Activated CD8-positive, alpha-beta memory T cell treated with anti-CD3 and anti-CD28 coated beads, Interleukin-2, amount 50 U/mL, for 1 hour (primary cell): ENCODE measurements around the gene SMYD1.

Experiments used
- DNase-seq: peaks from one replicate; pipeline ENCODE4 v3.0.0-alpha.2; 2020; ENCODE audit errors: extremely low read depth

SMYD1 gene

DNA sequence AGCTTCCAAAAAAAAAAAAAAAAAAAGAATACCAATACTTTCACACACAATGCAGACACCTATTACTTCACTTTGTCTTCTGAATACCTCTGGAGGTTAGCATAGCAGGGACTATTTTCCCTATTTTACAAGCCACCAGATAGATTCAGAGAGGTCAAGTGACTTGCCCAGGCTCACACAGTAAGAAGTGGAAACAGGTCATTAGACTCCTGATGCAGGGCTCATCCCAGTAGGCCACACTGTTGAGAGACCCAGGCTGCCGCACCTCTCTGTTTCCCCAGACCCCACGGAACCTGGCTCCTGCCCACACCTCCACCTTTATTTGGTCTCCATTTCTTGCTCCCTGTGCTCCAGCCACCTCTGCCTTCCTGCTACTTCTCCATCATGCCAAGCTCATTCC lies 19.4 kb downstream of the SMYD1 start:
- no peak for DNase-seq

DNA sequence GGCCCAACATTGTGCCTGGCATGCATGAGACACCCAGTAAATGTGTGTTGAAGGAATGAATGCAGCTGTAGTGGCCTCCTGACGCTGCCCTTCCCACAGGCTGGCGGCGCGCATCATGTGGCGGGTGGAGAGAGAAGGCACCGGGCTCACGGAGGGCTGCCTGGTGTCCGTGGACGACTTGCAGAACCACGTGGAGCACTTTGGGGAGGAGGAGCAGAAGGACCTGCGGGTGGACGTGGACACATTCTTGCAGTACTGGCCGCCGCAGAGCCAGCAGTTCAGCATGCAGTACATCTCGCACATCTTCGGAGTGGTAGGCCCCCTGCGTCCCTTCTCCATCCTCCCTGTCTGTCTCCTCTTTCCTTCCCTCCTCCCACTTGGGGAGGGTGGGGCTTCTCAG lies 20.1 kb downstream of the SMYD1 start:
- no peak for DNase-seq

DNA sequence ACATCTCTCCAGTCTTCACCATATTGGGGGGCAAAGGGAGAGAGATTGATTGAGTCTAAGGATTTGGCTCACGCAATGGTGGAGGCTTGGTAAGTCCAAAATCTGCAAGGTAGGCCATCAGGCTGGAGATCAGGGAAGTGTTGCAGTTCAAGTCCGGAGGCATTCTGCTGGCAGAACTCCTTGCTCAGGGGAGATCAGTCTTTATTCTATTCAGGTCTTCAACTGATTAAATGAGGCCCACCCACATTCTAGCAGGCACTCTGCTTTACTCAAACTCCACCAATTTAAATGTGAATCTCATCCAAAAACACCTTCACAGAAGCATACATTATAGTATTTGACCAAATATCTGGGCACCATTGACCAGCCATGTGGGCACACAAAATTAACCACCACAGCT lies 21.4 kb downstream of the SMYD1 start:
- DNase-seq, result no peak

DNA sequence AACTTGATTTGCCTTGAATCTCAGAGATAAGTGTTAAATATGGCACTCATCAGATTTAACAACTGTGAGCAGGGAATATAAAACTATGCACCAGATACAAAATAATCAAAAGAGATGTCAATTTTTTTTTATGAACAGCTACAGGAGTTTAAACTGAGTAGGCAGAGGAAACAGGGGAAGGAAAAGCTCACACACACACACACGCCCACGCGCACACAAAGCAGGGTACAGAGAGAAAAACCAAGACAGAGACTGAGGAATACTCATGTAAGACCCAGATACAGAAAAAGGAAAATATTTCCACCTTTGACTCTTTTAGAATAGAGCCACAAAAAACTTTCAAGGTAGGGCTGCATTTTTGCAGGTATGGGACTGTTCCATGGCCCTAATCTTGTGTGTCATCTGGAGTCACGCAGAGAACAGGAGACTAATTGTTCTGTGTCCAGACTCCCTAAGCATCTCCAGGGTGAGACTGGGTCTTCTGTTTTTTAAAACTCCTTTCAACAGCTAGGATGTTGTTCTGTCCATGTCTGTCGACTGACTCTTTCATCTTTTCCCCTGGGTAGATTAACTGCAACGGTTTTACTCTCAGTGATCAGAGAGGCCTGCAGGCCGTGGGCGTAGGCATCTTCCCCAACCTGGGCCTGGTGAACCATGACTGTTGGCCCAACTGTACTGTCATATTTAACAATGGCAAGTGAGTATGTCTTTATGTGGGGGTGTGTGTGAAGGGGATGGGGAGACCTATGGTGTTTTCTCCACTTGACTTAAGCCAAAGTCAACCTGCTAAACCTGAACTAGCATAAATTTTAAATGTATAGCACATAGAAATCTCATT lies 23.0 kb downstream of the SMYD1 start:
- DNase-seq, result peak; percentile 2

DNA sequence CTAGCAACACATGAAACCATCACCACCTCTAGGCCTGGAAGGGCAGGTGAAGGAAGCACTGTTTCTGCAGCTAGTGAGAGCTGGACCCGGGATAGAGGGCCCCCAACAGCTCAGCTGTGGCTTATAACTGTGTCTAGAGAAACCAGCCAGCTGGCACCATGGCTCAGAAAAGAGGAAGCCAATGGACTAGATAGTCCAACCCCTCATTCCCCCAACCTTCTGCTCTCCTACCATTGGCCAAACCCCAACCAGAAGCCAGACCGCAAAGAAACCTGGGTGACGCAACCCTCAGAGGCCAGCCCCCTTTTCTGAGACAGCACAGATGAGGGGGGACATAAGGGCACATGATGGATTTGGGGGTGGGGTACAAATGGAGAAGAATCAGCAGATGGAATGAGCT lies 24.3 kb downstream of the SMYD1 start:
- no peak for DNase-seq

DNA sequence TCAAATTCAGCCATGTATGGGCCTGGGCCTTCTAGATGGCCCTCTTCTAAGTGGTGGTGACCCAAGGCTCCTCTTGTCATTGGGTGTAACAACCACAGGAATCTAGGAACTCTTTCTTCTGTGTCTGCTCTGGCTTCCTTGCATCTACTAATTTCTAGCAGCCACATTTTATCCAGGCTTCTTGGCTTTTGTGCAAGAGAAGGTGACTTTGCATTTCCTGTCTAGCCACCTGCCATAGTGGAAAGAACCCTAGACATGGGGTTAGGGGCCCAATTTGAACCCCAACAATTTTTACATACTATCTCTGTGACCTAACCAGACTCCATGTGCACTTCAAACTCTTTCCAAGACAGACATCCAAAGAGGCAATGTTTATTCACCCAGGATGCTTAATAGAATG lies 25.1 kb downstream of the SMYD1 start:
- DNase-seq, result no peak

DNA sequence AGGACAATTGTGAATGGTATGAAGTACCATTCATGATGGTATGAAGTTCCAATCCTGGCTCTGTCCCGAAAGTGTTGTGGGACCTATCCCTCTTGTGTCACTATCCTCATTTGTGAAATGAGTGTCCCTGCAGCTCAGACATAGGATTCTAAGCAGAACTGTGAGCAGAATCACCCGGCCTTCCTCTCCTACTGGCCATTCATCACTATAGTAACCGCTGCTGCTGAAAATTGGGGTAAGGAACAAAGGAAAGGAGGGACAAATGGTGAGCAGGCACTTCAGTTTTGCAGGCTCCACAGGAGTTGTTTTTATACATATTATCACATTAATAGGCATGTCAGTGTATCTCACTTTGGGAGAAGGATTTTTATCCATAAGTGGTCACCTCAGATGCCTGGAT lies 27.4 kb downstream of the SMYD1 start:
- no peak for DNase-seq

DNA sequence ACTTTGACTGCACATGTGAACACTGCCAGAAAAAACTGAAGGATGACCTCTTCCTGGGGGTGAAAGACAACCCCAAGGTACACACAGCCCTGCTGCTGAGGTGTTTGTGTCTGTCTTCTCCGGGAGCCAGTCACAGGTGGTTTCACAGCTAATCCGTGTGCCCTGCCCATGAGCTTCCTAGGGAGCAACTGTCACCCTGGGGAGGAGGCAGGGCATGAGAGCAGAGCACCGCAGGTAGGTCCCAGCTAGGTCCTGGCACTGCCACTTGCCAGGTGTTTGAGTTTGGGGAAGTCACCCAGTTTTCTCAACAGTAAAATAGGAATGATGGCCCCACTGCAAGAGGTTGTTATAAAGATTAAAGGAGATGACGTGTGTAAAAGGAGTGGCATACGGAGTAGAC lies 29.1 kb downstream of the SMYD1 start:
- no peak for DNase-seq

DNA sequence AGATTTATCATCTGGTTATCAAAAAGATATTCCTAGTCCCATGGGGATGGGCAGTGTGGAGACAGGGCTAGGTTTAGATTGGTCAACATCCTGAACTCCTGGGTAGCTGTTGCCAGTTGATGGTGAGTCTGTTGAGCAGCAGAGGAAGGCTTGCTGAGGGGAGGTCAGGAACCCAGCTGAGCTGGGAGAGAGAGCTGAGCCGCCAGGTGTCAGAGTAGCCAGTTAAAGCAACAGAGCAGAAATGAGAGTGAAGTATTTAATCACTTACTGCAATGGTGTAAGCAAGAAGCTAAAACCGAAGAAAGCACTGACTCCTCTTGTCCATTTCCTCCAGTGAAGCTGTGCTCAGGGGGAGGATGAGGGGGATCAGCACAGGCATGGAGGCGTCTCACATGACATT lies 29.6 kb downstream of the SMYD1 start:
- no peak for DNase-seq

DNA sequence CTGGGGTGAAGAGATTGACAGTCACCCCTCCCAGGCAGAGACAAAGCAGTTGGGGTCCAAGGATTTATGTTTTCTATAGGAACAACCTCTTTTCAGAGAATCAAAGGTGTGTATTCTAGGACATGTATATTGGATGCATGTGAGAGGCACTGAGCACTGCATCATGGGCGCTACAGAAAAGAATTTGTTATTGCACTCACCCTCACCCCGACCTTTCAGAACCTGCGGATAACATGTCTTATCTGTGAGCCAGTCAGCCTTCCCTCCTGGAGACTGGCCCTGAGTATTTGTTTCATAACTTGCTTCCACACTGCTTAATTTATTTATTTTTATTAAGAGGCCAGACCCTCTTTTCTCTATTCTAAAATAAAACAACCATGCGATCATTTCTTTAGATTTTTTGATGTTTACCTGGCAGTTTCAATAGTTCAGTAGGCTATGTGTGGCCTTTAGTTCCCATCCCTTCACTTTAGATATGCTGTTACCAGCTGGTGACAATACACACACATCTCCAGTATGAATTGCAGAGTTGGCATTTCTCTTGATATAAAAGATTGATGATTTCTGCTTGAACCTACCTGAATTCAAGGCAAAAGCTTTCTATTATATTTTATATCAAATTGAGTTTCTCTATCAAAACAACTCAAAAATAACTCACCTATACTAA lies 30.4 kb downstream of the SMYD1 start:
- no peak for DNase-seq

DNA sequence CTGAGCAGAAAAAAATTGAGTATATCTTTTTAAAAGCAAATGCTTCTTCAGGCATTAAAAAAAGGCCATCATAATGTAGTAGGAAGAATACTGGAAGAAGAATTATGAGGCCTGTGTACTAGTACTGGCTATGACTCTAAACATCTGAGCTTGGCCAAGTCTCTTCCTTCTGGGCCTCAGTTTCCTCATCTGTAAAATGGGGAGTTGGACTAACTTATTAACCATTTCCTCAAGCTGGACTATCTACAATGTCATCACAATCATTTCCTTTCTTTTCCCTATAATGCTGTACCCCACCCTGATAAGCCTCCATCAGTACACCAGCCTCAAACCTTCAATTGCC lies 30.9 kb downstream of the SMYD1 start:
- no peak for DNase-seq

DNA sequence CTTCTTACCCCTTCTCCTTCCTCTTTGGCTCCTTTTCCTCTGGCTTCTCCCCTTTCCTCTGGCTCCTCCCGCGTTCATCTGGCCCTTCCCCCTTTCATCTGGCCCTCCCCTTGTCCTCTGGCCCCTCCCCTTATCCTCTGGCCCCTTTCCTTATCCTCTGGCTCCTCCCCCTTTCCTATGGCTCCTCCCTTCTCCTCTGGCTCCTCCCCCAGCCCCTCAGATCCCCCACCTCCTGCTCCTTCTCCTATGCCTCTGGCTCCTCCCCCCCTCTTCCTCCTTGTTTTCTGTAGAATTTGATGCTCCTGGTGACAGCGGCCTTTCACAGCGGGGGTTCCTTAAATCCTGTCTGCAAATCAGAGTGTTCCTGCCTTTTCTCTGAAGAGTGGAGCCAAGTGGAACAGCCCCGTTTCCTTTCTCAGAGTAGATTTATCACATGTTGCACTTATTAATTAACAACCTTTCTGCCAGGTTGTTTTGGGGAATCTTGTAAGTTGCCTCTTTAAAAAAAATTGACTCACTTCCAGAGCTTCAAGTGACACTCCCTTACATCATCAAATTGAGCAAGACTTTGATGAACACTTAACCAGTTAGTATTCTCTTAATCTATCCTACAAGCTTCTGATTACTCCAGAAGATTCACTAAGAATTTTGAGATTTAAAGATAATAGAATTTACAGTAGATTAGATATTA lies 32.3 kb downstream of the SMYD1 start:
- no peak for DNase-seq

DNA sequence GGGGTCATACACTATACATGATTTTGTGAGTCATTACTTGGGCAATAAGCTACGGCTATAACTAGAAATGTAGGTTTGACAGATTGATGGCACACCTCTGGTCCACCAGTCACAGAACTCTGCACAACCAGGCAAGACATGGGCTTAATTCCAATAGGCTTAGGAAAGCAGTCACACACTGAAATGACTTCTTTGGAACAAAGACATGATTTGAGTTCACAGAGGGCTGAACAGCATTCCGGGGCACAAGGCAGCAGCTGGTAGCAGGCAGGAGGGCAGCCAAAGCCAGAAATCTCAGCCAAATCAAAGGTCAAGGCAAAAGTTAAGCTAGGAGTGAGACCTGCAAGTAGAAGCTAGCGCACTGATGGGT lies 32.8 kb downstream of the SMYD1 start:
- no peak for DNase-seq

DNA sequence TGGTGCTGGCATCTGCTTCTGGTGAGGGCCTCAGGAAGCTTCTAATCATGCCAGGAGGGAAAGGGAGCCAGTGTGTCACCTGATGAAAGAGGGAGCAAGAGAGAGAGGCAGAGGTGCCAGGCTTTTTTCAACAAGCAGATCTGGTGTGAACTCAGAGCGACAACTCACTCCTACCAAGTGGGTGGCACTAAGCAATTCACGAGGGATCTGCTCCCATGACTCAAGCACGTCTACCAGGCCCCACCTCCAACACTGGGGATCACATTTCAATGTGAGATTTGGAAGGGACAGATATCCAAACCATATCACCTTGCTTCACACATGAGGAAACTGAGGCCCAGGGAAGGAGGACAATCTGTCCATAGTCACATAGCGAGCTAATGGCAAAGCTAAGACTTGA lies 41.2 kb downstream of the SMYD1 start:
- DNase-seq, result no peak

DNA sequence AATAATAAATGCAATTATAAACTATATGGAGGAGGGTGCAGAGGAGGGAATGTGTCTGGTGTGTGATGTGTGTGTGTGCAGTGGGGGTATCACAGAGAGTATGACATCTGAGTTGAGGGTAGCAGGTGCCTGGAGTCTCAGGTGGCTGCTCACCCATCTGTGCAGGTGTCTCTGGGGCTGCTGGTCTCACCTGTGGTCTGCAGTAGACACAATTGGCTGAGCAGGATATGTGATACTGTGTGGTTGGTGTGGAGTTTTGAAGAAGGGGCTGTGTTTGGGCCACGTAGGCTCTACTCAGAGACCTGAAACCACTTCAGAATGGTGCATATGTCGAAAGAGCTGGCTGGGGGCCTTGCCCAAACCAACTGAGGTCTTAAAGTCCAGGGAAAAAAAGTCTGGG lies 43.2 kb downstream of the SMYD1 start:
- no peak for DNase-seq

DNA sequence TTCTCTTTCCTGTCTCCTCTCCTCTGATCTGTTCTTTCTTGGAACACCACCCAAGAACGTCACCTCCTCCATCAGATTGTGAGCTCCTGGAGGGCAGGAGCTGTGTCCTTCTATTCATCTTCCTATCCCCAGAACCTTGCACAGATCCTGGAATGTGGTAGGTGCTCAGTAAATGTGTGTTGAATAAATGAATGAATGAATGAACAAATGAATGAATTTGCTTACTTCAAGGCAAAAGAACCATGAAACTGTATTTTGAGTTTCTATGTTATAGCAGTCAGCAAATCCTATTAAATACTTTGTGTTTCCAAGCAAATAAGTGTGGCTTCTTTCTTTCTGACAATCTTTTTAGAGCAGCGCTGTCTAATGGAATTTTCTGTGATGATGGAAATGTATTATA lies 45.4 kb downstream of the SMYD1 start:
- no peak for DNase-seq

DNA sequence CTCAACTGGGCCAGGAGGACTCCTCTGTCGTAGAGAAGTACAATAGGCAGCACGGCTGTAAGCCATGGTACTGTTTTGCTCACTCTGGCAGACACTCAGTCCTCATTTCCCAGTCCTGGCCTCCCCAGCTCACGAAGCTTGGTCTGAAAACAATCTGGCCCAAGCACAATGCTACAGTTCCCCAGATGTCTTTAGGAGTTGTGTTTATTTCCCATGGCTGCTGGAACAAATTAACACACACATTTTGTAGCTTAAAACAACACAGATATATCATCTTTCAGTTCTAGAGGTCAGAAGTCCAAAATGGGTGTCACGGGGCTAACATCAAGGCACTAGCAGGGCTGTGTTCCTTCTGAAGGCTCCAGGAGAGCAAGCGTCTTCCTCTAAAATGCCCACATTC lies 47.3 kb downstream of the SMYD1 start:
- DNase-seq, result no peak

DNA sequence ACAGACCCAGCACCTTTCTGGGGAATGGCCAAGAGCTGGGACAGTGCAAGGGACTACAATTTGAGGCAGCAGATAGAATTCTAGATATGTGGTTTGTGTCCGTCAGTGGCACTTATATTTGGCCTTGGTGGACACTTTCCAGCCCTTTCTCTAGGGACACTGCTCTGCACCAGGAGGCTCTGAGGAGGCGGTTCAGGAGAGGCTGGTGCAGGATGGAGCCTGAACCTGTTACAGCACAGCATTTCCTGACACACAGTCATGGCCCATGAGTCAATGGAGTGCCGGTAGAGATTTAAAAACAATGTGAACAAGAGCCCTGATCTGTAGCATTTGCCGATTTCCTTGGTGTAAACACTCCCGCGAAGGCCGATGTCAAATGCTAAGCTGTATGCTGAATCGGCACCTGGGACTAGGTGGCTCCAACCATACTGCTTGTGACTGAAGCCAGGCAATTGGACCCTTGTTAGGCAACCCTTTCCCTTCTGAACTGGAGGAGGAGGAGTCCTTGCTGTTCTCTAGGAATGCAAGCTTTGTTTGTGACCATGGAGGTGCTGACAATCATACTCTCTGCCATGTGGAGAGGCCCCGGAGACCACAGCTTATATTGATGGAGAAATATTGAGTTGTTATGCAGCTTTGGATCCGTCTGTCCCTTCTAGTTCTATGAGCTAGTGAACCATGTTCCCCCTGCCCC lies 48.3 kb downstream of the SMYD1 start:
- no peak for DNase-seq

DNA sequence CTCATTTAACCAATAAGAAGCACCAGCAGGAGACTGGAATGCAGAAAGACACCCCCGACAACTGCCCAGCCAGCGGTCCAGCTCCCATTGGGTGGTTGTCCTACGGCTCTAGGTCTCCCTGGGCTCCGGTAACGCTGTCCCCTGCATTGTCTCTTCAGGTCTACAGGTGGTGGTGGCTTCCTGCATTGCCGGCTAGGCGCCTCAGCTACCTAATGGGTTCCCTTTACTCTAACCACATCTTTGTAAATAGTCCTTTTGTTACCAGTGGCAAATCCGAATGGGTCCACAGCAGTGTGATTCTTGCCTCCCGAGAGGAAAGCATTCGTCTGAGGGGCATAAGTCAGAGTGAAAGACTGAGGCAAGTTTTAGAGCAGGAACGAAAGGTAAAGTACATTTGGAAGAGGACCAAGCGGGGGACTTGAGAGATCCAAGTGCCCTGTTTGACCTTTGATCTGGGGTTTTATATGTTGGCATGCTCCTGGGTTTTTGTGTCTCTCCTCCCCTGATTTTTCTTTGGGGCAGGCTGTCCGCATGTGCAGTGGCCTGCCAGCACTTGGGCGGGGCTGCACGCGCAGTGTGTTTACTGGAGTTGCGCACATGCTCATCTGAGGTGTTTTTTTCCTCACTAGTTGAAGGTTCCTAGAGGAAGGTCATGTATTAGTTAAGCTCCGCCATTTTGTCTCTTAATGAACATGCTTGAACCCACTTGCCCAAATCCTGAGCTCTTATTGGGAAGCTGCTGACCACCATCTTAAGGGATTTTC lies 49.2 kb downstream of the SMYD1 start:
- no peak for DNase-seq

DNA sequence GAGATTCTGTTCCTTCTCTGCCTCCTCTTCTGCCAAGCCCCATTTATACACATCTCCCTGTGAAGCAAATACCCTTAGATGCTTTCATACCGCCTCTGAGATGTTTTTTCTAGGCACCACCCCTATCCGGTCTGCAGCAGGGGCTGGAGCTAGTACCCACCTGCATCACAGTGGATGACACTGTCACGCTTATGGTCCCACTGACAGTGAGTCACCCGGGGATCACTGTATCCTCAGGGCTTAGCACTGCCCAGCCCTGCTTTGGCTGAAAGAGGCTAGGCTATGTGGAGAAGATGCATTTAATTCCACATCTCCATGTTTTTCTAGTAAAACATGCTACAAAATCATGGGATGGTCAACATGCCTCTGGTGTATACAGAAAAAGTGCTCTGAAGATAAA lies 50.3 kb downstream of the SMYD1 start:
- DNase-seq, result no peak

DNA sequence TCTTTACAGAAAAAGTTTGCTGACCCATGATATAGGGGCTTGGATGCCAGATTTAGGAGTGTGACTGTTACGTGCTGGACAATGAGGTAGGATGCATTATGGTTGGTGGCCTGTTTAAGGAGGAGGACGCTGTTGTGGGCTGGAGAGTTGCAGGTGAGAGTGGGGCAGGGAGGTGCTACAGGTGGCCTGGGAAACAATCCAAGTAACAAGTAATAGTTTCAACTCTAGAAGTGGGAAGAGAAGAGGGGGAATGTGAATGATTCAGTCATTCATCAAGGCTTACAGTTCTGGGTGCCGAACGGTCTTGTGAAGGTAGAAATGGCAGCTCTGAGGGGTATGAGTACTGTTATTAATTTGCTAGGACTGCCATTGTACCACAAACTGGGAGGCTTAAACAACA lies 54.1 kb downstream of the SMYD1 start:
- no peak for DNase-seq
